GM19324 (cell line): ENCODE results near the gene PPP1R16B.

ENCODE experiments used
- ATAC-seq: cut with Tn5 transposase; IDR thresholded peaks from one replicate; pipeline ENCODE4 v1.9.1; 2021; ENCODE audit warnings: mild to moderate bottlenecking, moderate library complexity; ENCODE audit not compliant: unreplicated experiment, low FRiP score

Gene PPP1R16B

DNA sequence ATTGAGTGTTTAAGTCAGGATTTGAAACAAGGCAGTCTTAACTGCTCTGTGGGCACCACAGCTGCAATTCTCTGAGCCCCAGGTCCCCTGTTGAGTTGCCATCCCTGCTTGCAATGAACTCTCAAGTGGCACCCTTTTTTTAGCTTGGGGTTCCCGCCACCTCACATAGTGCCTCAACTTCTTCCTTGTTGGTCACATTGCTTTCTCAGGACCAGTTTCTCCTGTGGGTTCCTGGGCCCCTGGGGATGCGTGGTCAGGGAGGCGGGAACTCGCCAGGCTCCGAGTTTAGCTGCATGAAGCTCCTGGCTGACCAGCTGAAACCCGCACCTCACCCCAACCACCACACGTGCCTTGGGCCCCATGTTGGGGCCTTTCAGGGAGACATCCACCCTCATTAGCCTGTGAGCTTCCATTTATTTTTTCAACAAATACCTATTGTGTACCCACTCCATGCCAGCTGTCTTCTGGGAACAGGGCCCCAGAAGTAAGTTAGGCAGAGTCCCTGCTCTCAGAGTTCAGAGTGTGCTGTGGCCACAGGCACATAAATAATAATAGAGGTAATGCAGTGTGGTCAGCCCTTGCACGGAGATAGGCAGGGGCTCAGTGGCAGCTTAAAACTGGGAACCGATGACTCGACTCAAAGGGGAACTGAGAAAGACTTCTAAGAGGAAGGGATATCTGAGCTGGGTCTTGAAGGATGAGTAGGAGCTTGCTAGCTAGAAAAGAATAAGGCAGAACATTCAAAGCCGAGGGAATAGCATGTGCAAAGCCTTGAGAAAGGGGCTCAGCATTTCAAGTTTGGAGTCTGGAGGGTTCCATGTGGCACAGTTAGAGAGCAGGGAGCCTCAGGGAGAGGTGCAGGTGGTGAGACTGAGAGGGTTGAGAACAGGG lies 86.8 kb downstream of the PPP1R16B start:
- peak; percentile 45 for ATAC-seq

DNA sequence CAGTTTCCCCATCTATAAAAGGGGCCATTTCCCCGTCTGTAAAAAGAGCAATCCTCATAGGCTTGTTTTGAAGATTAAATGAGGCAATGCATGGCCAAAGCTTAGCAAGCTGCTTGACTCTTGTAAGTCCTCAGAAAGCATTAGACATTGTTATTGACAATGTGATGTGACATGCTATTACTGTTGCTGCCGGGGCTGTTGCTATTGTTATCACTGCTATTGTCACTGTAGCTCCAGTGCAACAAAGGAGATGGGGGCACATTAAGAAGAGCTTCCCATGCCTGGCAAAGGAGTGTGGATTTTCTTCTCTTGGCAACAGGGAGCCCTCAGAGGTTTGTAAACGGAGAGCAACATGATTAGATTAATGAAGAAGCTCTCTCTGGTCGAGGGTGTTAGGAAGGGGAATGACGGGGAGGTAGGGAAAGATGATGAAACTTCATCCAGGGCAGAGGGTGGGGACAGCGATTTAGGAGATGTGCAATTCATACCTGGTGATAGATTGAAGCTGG lies 87.6 kb downstream of the PPP1R16B start:
- ATAC-seq: no peak

DNA sequence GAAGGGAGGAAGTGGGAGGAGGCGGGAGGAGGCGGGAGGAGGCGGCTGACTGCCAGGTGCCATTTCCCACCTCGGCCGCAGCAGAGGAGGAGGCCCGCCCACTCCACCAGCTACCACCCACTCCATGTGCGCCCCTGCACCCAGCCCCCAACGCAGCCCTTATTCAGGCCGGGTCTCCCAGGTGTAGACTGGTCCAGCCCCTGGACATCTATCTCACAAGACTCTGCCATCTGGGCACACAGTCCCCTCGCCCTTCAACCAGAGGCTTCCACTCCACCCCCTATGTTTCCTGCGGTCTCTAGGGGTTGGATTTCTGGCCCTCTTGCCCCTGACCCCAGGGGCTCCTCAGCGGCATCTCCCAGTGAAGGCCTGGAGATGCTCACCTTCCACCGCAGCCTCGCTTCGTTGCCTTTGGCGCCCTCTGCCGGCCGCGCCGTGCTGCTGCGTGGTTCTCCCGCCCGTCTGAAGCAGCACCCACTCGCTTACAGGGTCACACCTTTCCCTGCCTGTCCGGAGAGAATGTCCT lies 88.1 kb downstream of the PPP1R16B start:
- peak; percentile 42 for ATAC-seq

DNA sequence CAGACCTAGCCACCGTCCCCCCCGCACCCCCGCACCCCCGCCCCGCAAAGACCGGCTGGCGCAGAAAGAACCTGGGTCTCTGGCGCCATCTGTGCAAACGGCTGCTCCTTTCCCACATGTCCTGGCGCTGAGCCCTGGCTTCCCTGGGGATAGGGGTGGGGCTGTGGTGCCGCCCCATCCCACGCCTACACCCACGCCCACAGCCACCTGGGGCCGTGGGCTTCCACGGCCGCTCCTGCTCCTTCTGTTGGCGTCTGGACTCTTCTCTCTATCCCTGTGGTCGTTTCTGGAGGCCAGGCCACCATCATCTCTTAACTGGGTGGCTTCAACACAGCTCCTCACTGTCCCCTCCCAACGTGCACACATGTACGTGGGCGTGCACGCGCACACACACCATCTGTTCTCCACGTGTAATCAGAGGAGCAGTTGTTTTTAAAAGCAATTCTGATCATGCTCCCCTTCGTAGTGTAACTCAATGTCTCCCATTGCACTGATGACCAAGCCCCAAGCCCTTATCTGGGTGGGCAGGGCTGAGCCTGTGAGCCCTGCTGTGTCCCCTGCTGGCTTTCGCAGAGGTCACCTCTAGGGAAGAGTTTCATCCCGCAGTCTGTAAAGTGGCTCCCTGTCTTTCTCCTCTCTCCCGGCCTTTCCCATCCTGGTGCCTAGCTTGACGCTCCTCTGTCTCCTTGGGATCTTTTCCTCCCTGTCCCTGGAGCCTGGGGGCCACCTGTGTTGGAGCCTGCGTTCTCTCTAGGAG lies 88.8 kb downstream of the PPP1R16B start:
- no peak for ATAC-seq

DNA sequence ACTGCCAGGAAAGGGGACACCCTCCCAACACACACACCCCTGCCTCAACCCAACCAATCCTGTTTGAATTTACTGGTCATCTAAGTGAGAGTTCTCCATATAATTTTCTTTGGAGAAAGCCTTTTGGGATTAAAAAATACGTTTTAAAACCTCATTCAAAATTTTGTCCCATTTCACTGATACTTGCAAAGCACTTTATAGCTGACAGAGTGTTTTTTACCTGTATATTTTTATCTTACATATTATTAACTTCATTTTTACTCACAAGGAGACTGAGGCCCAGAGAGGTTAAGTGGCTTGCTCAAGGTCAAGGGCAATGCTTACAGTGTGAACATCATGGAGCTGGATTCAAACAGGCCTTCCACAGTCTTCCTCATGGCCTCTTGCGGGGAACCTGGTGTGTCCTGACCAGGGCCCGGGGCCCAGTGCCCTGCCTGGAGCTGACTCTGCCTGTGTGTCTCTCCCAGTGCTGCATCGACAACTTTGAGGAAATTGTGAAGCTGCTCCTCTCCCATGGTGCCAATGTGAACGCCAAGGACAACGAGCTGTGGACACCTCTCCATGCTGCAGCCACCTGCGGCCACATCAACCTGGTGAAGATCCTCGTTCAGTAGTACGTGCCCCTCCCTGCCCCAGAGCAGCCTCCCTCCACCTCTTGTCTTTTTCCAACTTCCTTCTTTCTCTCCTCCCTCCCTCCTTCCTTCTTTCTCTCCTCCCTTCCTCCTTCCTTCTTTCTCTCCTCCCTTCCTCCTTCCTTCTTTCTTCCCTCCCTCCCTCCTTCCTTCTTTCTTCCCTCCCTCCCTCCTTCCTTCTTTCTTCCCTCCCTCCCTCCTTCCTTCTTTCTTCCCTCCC lies 89.8 kb downstream of the PPP1R16B start:
- no peak for ATAC-seq

DNA sequence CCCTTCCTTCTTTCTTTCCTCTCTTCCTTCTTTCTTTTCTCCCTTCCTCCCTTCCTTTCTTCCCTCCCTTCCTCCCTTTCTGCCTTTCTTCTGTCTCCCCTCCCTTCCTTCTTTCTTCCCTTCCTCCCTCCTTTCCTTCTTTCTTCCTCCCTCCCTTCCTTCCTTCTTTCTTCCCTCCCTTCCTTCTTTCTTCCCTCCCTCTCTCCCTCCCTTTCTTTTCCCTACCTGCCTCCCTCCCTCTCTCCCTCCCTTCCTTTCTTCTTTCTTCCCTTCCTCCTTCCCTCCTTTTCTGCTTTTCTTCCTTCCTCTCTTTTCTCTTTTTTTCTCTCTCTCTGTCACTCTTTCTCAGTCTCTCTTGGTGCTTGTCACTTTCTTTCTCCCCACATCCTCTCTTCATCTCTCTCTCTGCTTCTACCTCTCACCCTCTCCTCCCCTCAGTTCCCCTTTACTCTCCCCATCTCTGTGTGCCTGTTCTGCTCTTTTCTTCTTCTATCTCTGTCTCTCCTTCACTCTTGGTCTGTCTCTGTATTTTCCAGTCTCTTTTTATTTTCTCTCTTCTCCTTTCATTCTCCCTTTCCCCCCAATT lies 90.6 kb downstream of the PPP1R16B start:
- no peak for ATAC-seq

DNA sequence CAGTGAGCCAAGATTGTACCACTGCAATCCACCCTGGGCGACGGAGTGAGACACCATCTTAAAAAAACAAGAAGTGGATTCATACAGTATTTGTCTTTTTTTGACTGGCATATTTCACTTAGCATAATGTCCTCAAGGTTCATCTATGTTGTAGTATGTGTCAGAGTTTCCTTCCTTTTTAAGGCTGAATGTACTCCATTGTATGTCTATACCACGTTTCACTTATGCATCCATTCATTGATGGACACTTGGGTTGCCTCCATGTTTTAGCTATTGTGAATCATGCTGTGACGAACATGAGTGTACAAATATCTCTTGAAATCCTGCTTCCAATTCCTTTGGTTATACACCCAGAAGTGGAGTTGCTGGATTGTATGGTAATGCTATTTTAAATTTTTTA lies 91.8 kb downstream of the PPP1R16B start:
- no peak for ATAC-seq

DNA sequence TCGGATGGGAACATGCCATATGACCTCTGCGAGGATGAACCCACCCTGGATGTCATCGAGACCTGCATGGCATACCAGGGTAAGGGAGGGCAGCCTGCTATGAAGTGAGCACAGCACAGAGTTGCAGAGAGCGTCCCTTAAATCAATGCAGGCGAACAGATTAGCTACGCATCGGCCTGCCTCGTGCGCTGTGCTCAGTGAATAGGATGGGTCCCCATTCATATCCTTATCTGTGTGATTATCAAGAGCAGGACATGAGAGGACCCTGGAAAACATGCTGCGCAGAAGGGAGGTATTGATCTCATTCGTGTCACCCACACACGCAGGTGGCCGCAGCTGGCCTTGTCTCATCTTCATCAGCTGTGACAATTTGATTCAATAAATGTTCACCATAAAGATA lies 95.1 kb downstream of the PPP1R16B start:
- ATAC-seq: no peak

DNA sequence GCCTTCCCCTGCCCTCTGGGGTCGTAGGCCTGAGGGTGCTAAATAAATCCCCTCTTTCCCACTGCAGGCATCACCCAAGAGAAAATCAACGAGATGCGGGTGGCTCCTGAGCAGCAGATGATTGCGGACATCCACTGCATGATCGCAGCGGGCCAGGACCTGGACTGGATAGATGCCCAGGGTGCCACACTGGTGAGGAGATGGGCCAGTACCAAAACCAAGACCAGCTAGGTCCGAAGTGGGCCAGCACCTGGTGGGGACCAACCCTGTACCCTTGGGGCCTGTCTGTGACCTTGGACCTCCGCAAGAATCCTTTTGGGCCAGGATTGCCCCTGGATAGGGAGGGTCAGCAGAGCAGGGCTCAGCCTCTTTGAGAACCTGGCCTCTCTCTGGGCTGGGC lies 97.1 kb downstream of the PPP1R16B start:
- no peak for ATAC-seq

DNA sequence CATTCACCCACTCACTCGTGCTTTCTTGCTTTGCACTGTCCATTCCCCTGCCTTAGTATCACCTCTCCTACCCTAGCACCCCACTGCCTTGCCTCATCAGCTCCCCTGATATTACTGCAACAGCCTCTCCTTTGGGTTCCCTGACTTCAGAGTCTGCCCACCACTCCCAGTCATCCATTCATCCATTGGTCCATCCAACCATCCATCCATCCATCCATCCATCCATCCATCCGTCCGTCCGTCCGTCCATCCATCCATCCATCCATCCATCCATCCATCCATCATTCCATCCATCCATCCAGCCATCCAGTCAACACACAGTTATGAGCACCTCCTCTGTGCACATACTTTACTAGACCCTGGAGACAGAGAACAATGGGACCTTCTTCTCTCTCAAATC lies 97.8 kb downstream of the PPP1R16B start:
- no peak for ATAC-seq

DNA sequence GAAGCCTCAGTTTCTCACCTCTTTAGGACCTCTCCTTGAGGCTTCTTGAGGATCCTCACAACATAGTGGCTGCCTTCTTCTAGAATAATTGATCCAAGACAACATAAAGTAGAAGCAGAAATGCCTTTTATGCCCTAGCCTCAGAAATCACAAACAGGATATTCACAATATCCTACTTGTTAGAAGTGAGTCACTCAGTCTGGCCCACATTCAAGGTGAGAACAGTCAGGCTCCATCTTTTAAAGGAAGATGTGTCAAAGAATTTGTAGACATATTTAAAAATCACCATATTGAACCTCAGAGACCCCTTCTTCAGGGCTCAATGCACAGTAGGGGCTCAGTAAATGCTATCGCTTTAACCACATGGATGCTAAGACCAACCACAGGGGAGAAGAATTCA lies 99.9 kb downstream of the PPP1R16B start:
- ATAC-seq: no peak

DNA sequence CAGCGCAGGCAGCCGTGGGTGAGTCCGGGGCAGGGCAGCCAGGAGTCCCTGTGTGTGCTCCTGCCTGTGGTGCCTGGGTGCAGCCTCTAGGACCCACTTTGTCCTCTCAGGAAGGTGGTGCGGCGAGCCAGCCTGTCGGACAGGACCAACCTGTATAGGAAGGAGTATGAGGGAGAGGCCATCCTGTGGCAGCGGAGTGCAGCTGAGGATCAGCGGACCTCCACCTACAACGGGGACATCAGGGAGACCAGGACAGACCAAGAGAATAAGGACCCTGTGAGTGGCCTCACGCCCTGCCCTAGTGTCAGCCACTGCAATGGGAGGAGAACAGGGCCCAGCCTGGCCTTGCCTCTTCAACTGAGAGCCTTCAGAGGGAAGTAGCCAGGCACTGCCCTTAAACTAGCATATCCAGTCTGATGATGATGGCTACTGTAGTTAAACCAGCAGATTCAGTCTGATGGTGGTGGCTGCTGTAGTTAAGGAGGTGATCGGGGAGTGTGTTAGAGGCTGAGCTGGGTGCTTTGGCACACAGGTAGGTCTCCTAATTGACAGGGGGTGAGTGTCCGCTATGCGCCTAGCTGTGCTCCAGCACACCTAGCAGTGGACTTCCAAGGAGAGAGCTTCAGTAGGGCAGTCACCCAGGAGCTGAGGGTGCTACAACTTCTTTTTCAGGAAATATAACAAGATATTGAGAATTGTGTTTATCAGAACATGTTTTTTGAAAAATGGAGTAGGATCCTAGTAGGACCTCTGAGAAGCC lies 102.6 kb downstream of the PPP1R16B start:
- no peak for ATAC-seq

DNA sequence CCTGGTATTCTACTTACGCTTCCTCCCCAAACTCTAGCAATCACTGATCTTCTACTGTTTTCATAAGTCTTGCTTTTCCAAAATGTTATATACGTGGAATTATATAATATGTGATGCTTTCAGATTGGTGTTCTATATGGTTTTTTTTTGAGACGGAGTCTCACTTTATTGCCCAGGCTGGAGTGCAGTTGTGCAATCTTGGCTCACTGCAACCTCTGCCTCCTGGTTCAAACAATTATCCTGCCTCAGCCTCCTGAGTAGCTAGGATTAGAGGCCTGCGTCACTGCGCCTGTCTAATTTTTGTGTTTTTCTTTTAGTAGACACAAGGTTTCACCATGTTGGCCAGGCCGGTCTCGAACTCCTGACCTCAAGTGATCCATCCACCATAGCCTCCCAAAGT lies 109.9 kb downstream of the PPP1R16B start:
- no peak for ATAC-seq

DNA sequence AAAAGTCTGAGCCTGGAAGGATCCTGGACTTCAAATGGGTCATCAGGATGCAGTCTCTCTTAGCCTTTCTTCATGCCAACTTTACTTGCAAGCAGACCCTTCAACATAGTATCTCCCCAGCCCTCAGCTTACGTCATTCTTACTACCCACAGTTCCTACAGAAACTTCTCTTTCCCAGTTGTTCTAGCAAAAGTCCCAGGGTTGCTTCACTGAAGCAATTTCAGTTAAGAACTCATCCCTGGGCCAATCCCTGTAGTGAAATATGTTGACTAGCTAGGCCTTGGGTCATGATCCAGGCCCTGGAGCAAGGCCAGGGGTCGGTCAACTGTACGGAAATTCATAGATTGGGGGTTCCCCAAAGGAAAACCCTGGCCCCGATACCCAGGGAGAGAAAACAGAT lies 112.2 kb downstream of the PPP1R16B start:
- no peak for ATAC-seq

DNA sequence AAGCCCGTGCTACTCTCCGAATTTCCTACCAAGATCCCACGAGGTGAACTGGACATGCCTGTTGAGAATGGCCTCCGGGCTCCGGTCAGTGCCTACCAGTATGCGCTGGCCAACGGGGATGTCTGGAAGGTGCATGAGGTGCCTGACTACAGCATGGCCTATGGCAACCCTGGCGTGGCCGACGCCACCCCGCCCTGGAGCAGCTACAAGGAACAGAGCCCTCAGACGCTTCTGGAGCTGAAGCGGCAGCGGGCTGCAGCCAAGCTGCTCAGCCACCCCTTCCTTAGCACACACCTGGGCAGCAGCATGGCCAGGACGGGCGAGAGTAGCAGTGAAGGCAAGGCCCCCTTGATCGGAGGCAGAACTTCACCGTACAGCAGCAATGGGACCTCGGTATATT lies 112.7 kb downstream of the PPP1R16B start:
- ATAC-seq: no peak

DNA sequence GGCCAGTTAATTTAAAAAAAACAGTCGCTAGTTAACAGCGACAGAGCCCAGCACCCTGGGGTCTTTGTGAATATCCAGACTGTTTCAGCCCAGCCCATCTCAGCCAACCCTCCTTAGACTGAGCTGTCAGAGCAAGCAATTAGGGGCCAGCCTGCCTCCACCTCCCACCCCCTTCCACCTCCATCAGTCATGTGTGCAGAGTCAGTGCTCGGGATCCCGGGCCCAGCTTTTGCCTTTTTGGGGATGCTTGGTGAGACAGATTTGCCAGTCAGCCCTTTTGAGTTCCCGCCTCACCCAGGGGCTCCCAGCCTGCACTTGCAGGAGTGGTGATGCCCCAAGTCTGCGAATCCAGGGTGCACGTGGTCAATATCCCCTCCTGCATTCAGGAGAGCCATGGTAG lies 114.2 kb downstream of the PPP1R16B start:
- no peak for ATAC-seq

DNA sequence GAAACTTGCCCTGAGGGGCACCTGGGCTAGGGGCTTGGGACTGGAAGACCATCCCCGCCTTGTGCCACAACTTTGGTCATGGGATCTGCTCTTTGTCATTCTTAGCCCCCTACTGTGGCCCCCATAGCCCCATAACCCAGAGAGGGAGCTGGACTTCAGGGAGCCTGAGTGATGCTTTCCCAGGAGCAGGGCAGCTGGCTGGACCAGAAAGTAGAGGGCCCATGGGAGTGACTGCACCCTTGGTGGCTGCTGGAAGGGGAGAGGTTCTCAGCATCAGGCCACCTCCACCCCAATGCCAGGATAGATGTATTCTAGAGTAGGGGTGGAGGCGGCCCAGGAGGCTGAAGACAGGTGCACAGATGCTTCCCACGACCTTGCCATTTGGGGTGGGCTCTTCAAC lies 114.9 kb downstream of the PPP1R16B start:
- no peak for ATAC-seq

DNA sequence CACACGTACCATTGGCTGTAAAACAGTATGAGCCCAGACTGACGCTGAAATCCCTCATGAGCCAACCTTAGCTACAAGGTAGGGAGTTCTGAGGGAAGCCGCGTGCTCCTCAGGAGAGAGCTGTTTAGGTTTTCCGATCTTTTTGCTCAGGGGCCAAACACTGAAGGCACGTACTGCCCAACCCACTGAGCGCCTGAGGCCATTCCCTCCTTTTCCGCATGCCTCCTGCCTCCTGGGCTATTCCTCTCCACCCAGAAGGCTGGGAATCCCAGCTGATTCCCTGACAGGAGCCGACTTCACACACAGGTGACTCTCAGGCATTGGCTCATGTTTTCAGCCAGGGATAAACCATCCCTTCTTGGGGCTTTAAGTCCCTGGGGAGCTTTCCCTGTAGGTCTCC lies 115.4 kb downstream of the PPP1R16B start:
- ATAC-seq: no peak

DNA sequence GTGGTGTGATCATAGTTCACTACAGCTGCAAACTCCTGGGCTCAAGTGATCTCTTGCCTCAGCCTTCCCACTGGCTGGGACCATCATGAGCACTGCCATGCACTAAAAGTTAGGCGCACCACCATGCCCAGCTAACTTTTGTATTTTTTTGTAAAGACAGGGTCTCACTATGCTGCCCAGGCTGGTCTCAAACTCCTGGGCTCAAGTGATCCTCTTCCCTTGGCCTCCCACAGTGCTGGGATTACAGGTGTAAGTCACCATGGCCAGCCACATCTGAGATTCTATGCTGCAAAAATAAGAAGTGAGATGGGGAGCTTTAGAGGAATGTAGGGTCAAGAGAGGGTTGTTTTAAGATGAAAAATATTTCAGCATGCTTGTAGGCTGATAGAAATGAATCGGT lies 119.2 kb downstream of the PPP1R16B start:
- ATAC-seq: no peak
